Renal pelvis (tissue), 12 donors: ENCODE results near the gene ACCS. TPM values are rescaled to one million over a fixed set of nuclear protein-coding genes. Genes with fewer than 3 reads are reported as not detected.

Experiments used
- DNase-seq: peaks from one replicate; pipeline ENCODE4 v3.0.0-alpha.2; 2013
- long read RNA-seq, 16 experiments: transcript quantifications; one replicate each; lab custom pipeline, GENCODE V29; 2026
- polyA plus RNA-seq, 3 donors: library from polyadenylated mRNA; unstranded; fragments of 120-200 nt; gene quantifications; one replicate each; pipeline ENCODE4 v1.2.1, GENCODE V29; 2013; ENCODE audit not compliant: insufficient read length in 3 of 3

The ACCS gene, protein sequence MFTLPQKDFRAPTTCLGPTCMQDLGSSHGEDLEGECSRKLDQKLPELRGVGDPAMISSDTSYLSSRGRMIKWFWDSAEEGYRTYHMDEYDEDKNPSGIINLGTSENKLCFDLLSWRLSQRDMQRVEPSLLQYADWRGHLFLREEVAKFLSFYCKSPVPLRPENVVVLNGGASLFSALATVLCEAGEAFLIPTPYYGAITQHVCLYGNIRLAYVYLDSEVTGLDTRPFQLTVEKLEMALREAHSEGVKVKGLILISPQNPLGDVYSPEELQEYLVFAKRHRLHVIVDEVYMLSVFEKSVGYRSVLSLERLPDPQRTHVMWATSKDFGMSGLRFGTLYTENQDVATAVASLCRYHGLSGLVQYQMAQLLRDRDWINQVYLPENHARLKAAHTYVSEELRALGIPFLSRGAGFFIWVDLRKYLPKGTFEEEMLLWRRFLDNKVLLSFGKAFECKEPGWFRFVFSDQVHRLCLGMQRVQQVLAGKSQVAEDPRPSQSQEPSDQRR
- polyA plus RNA-seq: 10 to 100 TPM; 39.0 to 55.0 (median 42.0) TPM
- long read RNA-seq, donor 1: 0 reads
- long read RNA-seq, donor 2, partial matches to known transcripts: 0 of 3 reads
- long read RNA-seq, donor 2, other reads (novel, unspliced or antisense): 0 of 3 reads
- long read RNA-seq, donor 3: 0 reads
- long read RNA-seq, donor 4, partial matches to known transcripts: 7 of 10 reads
- long read RNA-seq, donor 4, other reads (novel, unspliced or antisense): 0 of 10 reads
- long read RNA-seq, donor 5: 0 reads
- long read RNA-seq, donor 6: 0 reads
- long read RNA-seq, donor 7, partial matches to known transcripts: 5 of 6 reads
- long read RNA-seq, donor 7, other reads (novel, unspliced or antisense): 0 of 6 reads
- long read RNA-seq, donor 8, partial matches to known transcripts: 5 of 6 reads
- long read RNA-seq, donor 8, other reads (novel, unspliced or antisense): 0 of 6 reads
- long read RNA-seq, donor 9, partial matches to known transcripts: 5 of 6 reads
- long read RNA-seq, donor 9, other reads (novel, unspliced or antisense): 0 of 6 reads
- long read RNA-seq, donor 10, partial matches to known transcripts: 6 of 7 reads
- long read RNA-seq, donor 10, other reads (novel, unspliced or antisense): 0 of 7 reads
- long read RNA-seq, donor 11: 0 reads
- long read RNA-seq, donor 12, partial matches to known transcripts: 0 of 2 reads
- long read RNA-seq, donor 12, other reads (novel, unspliced or antisense): 0 of 2 reads
- long read RNA-seq, donor 13: 0 reads
- long read RNA-seq, donor 14: 0 reads
- long read RNA-seq, donor 15, partial matches to known transcripts: 7 of 7 reads
- long read RNA-seq, donor 15, other reads (novel, unspliced or antisense): 0 of 7 reads
- long read RNA-seq, donor 16, partial matches to known transcripts: 0 of 1 reads
- long read RNA-seq, donor 16, other reads (novel, unspliced or antisense): 0 of 1 reads

- DNase-seq: peak; percentile 92
These were observed at the start of gene ACCS for GRCh38 chr11:44065841-44066731. Gene ACCS (plus strand): TSS chr11:44066270. CDS start chr11:44067628, 1,358 bp downstream.

GRCh38 chr11:44016546-44017442 is 49.3 kb upstream of the ACCS start:
- no peak for DNase-seq

DNA sequence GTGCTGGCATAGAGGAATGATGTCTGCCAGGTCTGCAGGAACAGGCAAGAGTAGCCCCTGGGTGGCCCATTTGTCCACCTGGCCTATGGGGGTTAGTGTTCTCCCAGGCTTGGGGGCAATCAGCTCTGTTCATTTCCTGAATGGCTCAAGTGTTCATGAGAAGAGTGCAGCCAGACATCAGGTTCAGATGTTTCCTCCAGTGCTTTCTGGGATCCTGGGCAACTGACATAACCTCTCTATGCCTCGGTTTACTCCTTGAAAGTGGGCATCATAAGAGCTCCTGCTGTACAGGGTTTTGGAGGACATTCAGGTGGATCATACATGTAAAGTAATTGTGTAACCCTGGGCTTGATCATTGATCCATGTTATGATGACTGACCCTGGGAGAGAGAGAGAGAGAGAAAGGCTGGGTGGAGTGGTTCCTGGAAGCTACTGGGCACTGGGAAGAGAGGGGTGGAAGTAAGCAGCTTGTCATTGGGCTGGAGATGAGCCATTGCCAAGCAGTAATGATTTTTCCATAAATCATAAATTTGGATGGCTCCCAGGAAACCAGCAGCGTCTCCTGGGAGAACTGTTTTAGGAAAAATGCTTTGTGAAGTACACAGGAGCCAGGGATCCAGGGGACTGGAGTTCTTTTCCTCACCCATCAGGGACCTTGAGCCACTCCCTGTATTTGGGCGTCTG is 48.5 kb upstream of the ACCS start:
- DNase-seq: no peak

- DNase-seq: no peak
These were observed 47.9 kb upstream of the ACCS start for GRCh38 chr11:44018127-44018521.

- no peak for DNase-seq
These were observed 47.2 kb upstream of the ACCS start for GRCh38 chr11:44018829-44019228.

GRCh38 chr11:44024977-44025376 is 41.1 kb upstream of the ACCS start:
- no peak for DNase-seq

- DNase-seq: no peak
These were observed 40.3 kb upstream of the ACCS start for GRCh38 chr11:44025727-44026126.

DNA sequence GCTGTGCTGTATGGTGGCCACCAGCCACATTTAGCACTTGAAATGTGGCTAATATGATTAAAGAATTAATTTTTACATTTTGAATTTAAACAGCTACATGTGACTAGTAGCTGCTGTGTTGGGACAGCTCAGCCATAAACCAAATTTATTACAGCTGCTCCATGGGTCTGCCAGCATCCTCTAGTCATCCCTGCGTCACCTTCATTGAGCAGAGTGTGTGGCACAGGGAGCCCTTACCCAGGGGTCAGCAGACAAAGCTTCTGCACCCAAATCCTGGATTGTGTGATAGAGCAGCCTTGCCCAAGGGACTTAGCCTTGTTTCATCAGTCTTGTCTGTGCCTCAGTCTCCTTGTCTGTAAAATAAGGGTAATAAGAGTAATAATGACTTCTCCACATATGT is 37.7 kb upstream of the ACCS start:
- no peak for DNase-seq

- DNase-seq: no peak
These were observed 37.1 kb upstream of the ACCS start for GRCh38 chr11:44028816-44029506.

GRCh38 chr11:44029507-44029845 is 36.6 kb upstream of the ACCS start:
- no peak for DNase-seq

GRCh38 chr11:44029977-44030911 is 35.8 kb upstream of the ACCS start:
- DNase-seq: peak; percentile 31

GRCh38 chr11:44030996-44031395 is 35.1 kb upstream of the ACCS start:
- DNase-seq: no peak

DNA sequence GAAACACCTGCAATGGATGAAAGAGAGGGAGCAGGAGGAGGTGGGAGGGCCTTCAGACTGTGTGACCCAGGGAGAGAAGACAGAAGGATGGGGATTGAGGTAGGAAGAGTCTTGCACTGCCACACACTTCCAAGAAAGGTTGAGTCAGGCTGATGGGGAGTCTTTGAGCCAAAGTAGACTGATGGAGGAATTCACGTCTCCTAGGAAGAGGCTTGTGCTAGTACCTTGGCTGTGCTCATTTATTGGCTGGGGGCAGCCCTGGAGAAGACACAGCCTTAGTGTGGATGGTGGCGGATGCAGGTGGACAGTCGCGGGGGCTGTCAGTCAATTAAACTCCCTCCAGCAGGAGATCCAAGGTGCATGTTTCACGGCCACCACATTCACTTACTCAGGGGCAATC is 34.5 kb upstream of the ACCS start:
- DNase-seq: no peak

- DNase-seq: no peak
These were observed 33.6 kb upstream of the ACCS start for GRCh38 chr11:44032299-44033085.

DNA sequence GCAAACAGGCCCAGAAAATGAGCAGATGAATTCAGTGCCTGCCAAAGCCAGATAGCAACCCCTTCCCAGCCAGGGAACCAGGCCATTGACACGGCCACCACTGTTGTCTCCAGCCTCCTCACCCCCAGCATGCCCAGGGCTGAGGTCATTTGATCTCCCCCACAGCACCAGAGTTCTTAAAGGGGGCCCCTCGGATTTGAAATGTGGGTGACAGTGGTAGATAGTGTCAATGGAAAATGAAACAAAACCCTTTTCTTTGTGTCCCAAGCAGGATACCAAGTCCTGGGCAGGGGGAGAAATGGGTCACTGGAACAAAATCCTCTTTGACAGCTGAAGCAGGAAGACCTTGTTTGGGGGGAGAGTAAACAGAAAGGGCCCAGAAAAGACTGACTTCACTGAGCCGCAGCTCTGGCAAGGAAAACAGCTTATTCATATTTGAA is 32.6 kb upstream of the ACCS start:
- no peak for DNase-seq

GRCh38 chr11:44033856-44034255 is 32.2 kb upstream of the ACCS start:
- DNase-seq: no peak
